COLO668 (cell line): ENCODE data around the gene MYO15A.
"Not testable (repeated sequence)": the region's sequence is repeated elsewhere in the genome, so short reads cannot be mapped to it uniquely, and the experiment has no call there.

Experiments used
- DNase-seq: peaks from one replicate; lab custom pipeline; 2025; ENCODE audit not compliant: unreplicated experiment; lab: John Stamatoyannopoulos, UW

Gene MYO15A

GRCh38 chr17:18216906-18217305 lies 108.3 kb downstream of the MYO15A start:
- not testable (repeated sequence) for DNase-seq

- peak; percentile 50 for DNase-seq
Observed at GRCh38 chr17:18217412-18218015, 109.0 kb downstream of the MYO15A start.

DNA sequence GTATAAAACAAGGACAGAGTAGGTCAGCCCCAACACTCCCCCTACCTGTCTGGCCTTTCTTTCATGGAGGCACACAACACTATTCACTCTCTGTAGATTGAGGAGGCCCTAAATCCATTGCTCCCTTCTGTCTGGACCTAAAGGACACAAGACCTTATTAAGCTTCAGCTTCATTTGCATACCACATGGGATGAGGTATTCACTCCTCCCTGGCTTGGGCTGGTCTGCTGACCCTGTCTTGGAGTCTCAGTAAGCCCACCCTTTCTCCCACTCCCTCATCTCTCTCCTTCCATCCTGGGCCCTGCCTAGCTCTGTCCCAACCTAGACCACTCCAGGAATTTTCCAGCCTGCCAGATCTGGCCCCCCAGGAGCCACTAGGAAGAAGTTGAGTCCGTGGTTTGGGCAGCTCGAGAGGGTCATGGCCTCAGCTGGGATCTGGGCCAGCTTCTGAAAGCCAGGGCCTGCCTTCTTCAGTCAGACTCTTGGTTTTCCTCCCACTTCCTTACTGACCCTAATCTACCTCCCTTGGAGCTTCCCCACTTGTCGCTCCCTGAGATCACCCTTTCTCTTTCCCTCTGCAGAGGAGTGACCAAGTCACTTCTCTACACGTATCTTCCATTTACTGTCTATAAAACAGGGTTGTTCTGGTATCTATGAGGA lies 110.3 kb downstream of the MYO15A start:
- DNase-seq: no peak

DNA sequence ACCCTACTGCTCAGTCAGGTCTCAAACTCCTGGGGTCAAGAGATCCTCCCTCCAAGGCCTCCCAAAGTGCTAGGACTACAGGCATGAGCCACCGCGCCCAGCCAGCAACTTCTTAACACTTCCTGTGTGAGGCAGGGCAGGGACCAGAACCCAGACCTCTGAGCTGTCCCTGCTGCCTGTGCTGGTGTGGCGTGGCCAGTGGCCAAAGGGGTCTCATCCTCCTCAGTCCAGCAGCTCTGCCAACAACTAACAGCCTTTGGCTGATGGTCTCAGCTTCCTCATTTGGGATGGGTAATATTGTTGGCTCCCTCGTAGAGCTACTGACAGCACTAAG lies 115.5 kb downstream of the MYO15A start:
- no peak for DNase-seq

DNA sequence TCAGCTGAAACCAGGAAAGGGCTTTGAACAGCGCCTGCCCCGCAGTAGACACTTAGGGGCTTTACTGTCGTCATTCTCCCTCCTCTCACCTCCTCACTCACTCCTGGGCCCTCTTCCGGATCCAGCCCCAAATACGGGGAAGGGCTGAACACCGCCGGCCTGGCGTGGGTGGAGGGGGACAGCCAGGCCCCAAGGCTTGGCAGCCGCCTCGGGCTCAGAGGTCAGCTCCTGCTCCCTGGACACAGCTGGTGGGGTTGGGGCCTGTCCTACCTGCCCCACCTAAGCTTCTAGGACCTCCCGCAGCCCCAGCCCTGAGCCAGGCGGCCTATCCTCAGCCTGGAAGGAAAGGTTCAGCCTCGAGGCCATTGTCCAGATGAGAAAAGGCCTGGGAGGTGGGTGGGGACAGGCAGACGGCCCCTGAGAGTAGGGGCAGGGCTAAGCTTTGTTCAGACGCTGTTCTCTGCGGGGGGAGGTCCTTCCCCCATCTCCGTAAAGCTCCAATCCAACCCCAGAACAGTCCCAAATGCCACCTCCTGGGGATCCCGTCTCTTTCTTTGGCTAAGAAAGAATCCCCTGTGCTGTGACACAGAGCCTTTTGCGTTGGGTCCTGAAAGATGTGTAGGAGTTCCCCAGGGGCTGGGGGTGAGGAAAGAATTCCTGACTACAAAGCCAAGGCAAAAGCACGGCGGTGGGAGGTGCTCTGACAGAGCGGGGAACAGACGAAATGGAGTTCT lies 116.0 kb downstream of the MYO15A start:
- no peak for DNase-seq

- peak; percentile 94 for DNase-seq
Observed at GRCh38 chr17:18225121-18225641, 116.6 kb downstream of the MYO15A start, which contains the start of gene LLGL1. TSS of gene LLGL1 (plus strand) at chr17:18225635. CDS start at chr17:18225683, 48 bp downstream.

DNA sequence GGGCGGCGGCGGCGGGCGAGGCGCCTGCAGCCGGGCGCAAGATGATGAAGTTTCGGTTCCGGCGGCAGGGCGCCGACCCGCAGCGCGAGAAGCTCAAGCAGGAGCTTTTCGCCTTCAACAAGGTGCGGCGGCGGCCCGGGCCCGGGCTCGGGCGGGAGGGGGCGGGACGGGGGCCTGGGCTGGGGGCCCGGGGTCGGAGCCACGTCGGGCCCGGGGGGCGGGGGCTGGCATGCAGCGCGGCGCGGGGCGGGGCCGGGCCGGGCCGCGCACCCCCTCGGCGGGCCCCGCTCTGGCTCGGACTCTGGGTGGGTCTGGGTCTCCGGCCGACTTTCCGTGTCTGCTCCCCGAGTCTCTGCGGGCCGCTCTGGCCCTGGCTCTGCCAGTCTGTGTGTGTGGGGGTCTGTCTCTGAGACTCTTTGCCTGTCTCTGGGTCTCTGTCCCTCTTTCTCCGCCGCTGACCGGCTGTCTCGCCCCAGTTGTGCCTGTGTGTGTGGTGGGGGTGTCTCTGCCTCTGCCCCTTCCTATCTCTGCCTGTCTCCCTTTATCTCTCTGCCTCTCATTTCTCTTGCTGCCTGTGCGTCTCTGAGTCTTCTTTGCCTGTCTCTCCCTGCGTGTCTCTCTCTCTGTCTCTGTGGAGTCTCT lies 117.2 kb downstream of the MYO15A start:
- DNase-seq: no peak

- no peak for DNase-seq
Observed at GRCh38 chr17:18226284-18226945, 117.9 kb downstream of the MYO15A start.

GRCh38 chr17:18227635-18228034 lies 119.1 kb downstream of the MYO15A start:
- no peak for DNase-seq

GRCh38 chr17:18228176-18228682 lies 119.7 kb downstream of the MYO15A start:
- no peak for DNase-seq

GRCh38 chr17:18229254-18229653 lies 120.7 kb downstream of the MYO15A start:
- DNase-seq: no peak
